ENCODE data around the gene TMEM158. TPM values are rescaled to one million over a fixed set of nuclear protein-coding genes. Genes with fewer than 3 reads are reported as not detected.

Gene TMEM158
- total and polyA plus RNA-seq, 2 donors from 2014 or later: 3.1 to 5.1 TPM

- DNase-seq (peak in 1 of 5 donors; percentile 43), FAIRE-seq (no peak)
- Histone ChIP-seq H3K9ac (ENCODE audit: low read length in 3 of 3) (peak overlapping the region in 1 of 3 donors; percentile 24), H3K4me3 (ENCODE audit: low read length in 3 of 3) (peak overlapping the region in 1 of 3 donors; percentile 40), H3K4me1 (ENCODE audit: control insufficient read depth in 2 of 3, insufficient read depth in 2 of 3, low read depth in 1 of 3, low read length in 3 of 3) (peaks cover 0 to 4% (median 0%) of the 10 kb centered on the region in 3 donors), H3K27me3 (ENCODE audit: control insufficient read depth, insufficient read depth, low read length) (peaks cover 8% of the 10 kb centered on the region), H3K36me3 (ENCODE audit: control insufficient read depth in 2 of 3, insufficient read depth in 3 of 3, low read length in 3 of 3) (no peaks in the 10 kb centered on the region), H3K9me3 (ENCODE audit: control insufficient read depth in 2 of 3, insufficient read depth in 1 of 3, low read length in 3 of 3) (no peaks in the 10 kb centered on the region), H3K27ac (ENCODE audit: low read depth in 2 of 2, low read length in 2 of 2) (no peak overlapping the region)
- no peak for TF ChIP-seq CTCF (IDR thresholded peaks at IDR 0.05; ENCODE audit: borderline replicate concordance, extremely low read depth, insufficient read depth)
- intact Hi-C loops (cut with DNase I): loop anchor here (10.0 kb wide), 1 partner anchor 271 kb away; no protein-coding TSS in a partner anchor
Measured at GRCh38 chr3:45223889-45224727, 2.0 kb downstream of the TMEM158 start.

DNA sequence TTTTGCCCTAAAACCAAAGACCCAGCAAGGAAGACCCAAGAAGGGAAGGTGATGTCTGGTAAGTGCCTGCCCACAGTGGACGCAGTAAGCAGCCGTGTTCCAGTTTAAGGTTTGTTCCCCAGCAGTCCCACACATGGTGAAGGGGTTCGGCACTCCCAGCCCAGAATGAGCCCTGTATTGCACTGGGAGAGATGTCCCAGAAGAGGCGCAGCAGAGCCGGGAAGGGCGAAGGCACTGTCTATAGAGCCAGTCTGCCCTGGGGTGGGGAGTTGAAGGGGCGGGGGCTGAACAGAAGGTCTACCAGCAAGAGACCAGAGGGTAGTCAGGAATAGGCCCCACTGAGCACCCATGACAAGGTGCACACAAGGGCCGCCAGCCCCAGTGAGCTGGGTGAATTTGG, 6.4 kb downstream of the TMEM158 start:
- no peak for TF ChIP-seq CTCF (IDR thresholded peaks at IDR 0.05; ENCODE audit: borderline replicate concordance, extremely low read depth, insufficient read depth)
- no peak for FAIRE-seq
- H3K9me3 ChIP-seq (ENCODE audit: control insufficient read depth in 2 of 3, insufficient read depth in 1 of 3, low read length in 3 of 3): no peaks in the 10 kb centered on the region
- peaks cover 8% of the 10 kb centered on the region for H3K27me3 ChIP-seq (ENCODE audit: control insufficient read depth, insufficient read depth, low read length)
- H3K36me3 ChIP-seq (ENCODE audit: control insufficient read depth in 2 of 3, insufficient read depth in 3 of 3, low read length in 3 of 3): no peaks in the 10 kb centered on the region
- peak in 1 of 5 donors; percentile 42 for DNase-seq
- H3K9ac ChIP-seq (ENCODE audit: low read length in 3 of 3): no peak overlapping the region
- H3K4me1 ChIP-seq (ENCODE audit: control insufficient read depth in 2 of 3, insufficient read depth in 2 of 3, low read depth in 1 of 3, low read length in 3 of 3): peaks cover 0 to 2% (median 0%) of the 10 kb centered on the region in 3 donors
- no peak overlapping the region for H3K27ac ChIP-seq (ENCODE audit: low read depth in 2 of 2, low read length in 2 of 2)
- intact Hi-C loops (cut with DNase I): loop anchor here (10.0 kb wide), 1 partner anchor 275 kb away; no protein-coding TSS in a partner anchor
- no peak overlapping the region for H3K4me3 ChIP-seq (ENCODE audit: low read length in 3 of 3)

- Histone ChIP-seq H3K9ac (ENCODE audit: low read length in 3 of 3) (no peak overlapping the region), H3K27ac (ENCODE audit: low read depth in 2 of 2, low read length in 2 of 2) (no peak overlapping the region), H3K27me3 (ENCODE audit: control insufficient read depth, insufficient read depth, low read length) (peaks cover 2% of the 10 kb centered on the region), H3K4me1 (ENCODE audit: control insufficient read depth in 2 of 3, insufficient read depth in 2 of 3, low read depth in 1 of 3, low read length in 3 of 3) (no peaks in the 10 kb centered on the region), H3K36me3 (ENCODE audit: control insufficient read depth in 2 of 3, insufficient read depth in 3 of 3, low read length in 3 of 3) (no peaks in the 10 kb centered on the region), H3K4me3 (ENCODE audit: low read length in 3 of 3) (no peak overlapping the region), H3K9me3 (ENCODE audit: control insufficient read depth in 2 of 3, insufficient read depth in 1 of 3, low read length in 3 of 3) (no peaks in the 10 kb centered on the region)
- peak in 1 of 5 donors; percentile 10 for DNase-seq
- intact Hi-C loops (cut with DNase I): no loop called here
- TF ChIP-seq CTCF (IDR thresholded peaks at IDR 0.05; ENCODE audit: borderline replicate concordance, extremely low read depth, insufficient read depth): no peak
- FAIRE-seq: no peak
Measured at GRCh38 chr3:45218578-45219390, 7.3 kb downstream of the TMEM158 start.
